Ishikawa (cell line): ENCODE measurements around the gene THAP3.

ENCODE experiments used
- CEBPB ChIP-seq: IDR thresholded peaks from 2 replicates; pipeline ENCODE4 v1.6.1; 2012
- CREB1 ChIP-seq: IDR thresholded peaks from 2 replicates; pipeline ENCODE4 v1.6.1; 2012; ENCODE audit warnings: low read depth
- EGR1 ChIP-seq: IDR thresholded peaks from 2 replicates; pipeline ENCODE4 v1.6.1; 2012
- EP300 ChIP-seq: IDR thresholded peaks from 2 replicates; pipeline ENCODE4 v1.6.1; 2012; ENCODE audit warnings: borderline replicate concordance
- FOXM1 ChIP-seq: IDR thresholded peaks from 2 replicates; pipeline ENCODE4 v1.6.1; 2012; ENCODE audit warnings: low read depth, borderline replicate concordance
- NFIC ChIP-seq: IDR thresholded peaks from 2 replicates; pipeline ENCODE4 v1.6.1; 2012
- RAD21 ChIP-seq: IDR thresholded peaks from 2 replicates; pipeline ENCODE4 v1.6.1; 2012; ENCODE audit warnings: low read depth
- REST ChIP-seq: IDR thresholded peaks from 2 replicates; pipeline ENCODE4 v1.6.1; 2012; ENCODE audit warnings: low read depth, mild to moderate bottlenecking
- TAF1 ChIP-seq: IDR thresholded peaks from 2 replicates; pipeline ENCODE4 v1.6.1; 2012; ENCODE audit warnings: low read depth, mild to moderate bottlenecking
- TCF12 ChIP-seq: IDR thresholded peaks from 2 replicates; pipeline ENCODE4 v1.6.1; 2012; ENCODE audit warnings: low read depth
- TEAD4 ChIP-seq: IDR thresholded peaks from 2 replicates; pipeline ENCODE4 v1.6.1; 2012
- USF1 ChIP-seq: IDR thresholded peaks from 2 replicates; pipeline ENCODE4 v1.6.1; 2012
- YY1 ChIP-seq: IDR thresholded peaks from 2 replicates; pipeline ENCODE4 v1.6.1; 2012; ENCODE audit warnings: low read depth
- ZBTB7A ChIP-seq: IDR thresholded peaks from 2 replicates; pipeline ENCODE4 v1.6.1; 2012; ENCODE audit warnings: low read depth
- TF ChIP-seq, protein P1 (sequence below): IDR thresholded peaks from 2 replicates; pipeline ENCODE4 v1.6.1; 2012

The THAP3 gene

DNA sequence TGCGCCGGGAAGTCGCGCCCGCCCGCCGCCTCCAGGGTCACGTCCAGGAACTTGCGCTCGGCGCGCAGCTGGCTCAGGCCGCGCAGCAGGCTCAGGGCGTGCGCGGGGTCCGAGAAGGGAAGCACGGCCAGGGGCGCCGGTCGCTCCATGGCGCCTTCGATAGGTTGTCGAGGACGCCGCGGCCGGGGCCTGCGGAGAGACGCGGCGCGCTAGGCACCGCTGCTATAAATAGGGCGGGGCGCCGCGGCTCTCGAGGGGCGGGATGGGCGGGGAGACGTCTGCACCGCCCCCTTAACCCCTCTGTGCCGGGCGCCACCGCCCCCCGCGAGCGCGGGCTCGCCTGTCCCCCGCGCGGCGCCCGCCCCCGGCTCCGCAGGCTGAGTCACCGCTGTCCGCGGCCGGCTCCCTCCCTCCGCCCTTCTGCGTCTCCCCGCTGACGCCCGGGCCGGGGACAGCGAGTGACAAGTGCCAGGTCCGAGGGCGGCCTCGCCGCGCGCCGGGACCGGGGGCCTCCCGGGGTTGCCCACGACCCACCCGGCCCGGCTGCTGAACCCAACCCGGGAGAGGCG is 21.9 kb upstream of the THAP3 start, which contains the start of gene KLHL21:
TSS of gene KLHL21 (minus strand) at position 201 of the 569 bp plus-strand sequence. CDS start at position 149, 52 bp downstream.
- TF ChIP-seq USF1: 0 out of 2 replicates have a peak, but pooled peaks have one; percentile 1
- peak; percentile 82 for TF ChIP-seq ZBTB7A
- peak; percentile 61 for TF ChIP-seq TAF1
- TF ChIP-seq TCF12: peak; percentile 32; the same call in 1 of the 2 replicates
- TF ChIP-seq FOXM1: no peak
- TF ChIP-seq EGR1: peak; percentile 66
- peak; percentile 59; the same call in 1 of the 2 replicates for TF ChIP-seq YY1
- TF ChIP-seq TEAD4: no peak; the same call in 1 of the 2 replicates
- TF ChIP-seq, protein P1, sequence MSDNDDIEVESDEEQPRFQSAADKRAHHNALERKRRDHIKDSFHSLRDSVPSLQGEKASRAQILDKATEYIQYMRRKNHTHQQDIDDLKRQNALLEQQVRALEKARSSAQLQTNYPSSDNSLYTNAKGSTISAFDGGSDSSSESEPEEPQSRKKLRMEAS: no peak

DNA sequence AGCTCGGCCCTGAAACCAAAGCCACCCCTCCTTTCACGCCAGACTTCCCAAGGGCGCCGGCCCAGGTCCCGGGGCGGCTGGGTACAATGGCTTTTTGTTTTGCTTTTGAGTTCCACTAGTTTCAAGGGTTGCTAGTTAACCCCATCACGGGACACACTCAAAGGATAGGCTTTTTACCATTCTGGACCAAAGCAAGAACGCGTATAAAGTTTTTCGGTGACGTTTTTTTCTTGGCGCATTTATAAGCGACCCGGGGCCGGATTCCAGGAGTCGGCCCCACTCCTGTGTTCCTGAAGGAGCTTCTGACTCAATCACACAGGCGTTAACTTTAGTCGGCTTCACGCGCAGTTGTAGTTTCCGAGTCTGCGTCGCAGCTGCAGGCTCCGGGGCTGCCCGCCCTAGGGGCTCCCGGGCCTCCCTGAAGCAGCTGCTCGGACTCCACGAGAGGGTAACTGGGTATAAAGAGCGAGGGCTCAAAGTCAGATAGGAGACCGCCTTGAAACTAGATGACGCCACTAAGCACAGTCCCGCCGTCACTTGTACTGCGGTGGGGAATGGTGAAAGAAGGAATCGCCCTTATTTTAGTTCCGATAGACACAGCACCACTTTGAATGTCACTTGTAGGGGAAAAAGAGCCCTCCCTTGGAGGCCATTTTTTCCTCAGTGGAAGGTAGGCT is 21.3 kb upstream of the THAP3 start:
- no peak for TF ChIP-seq EGR1
- TF ChIP-seq NFIC: no peak
- no peak for TF ChIP-seq USF1
- TF ChIP-seq YY1: no peak
- TF ChIP-seq ZBTB7A: no peak
- TF ChIP-seq REST: no peak
- no peak for TF ChIP-seq TEAD4
- no peak for TF ChIP-seq TAF1
- TF ChIP-seq, protein P1: no peak
- TF ChIP-seq EP300: no peak

- no peak for TF ChIP-seq ZBTB7A
- no peak for TF ChIP-seq FOXM1
- TF ChIP-seq EGR1: no peak
- TF ChIP-seq TAF1: no peak
- TF ChIP-seq YY1: no peak
- TF ChIP-seq EP300: no peak
- TF ChIP-seq TCF12: no peak
- TF ChIP-seq REST: no peak
- TF ChIP-seq, protein P1: no peak
- TF ChIP-seq TEAD4: no peak
These were observed 20.6 kb upstream of the THAP3 start for GRCh38 chr1:6603915-6604558.

DNA sequence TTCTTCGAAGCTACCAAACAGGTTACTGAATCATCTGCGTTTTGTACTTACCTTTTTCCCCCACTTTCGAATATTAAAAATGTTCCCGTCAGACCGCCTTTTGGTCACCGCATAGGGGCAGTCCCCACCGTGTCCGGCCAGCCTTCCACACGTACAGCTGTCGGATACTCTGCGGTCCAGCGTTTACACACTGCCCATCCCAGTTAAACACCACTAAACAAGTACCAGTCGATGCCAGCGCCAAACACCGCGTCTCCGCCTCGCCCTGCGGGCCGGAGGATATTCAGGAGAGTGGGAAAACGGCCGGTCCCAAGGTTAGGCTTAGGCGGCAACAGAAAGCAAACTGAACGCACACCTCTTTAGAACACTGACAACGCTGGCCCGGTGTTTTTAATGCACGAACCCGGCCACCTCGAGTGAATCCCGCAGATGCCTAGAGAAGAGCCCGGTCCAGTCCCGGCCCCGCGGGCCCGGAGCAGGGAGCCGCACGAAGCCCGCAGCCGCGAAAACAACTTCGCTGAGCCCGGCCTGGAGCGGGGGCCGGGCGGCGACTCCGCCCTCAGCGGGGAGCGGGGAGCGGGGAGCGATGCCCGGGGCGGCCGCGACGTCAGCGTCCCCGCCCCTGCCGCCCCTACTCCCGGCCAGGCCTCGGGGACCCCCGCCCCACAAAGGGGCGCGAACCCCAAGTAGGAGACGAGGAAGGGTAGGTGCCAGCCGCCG is 11.9 kb upstream of the THAP3 start:
- peak; percentile 44; the same call in 1 of the 2 replicates for TF ChIP-seq TAF1
- TF ChIP-seq TEAD4: no peak
- no peak for TF ChIP-seq YY1

DNA sequence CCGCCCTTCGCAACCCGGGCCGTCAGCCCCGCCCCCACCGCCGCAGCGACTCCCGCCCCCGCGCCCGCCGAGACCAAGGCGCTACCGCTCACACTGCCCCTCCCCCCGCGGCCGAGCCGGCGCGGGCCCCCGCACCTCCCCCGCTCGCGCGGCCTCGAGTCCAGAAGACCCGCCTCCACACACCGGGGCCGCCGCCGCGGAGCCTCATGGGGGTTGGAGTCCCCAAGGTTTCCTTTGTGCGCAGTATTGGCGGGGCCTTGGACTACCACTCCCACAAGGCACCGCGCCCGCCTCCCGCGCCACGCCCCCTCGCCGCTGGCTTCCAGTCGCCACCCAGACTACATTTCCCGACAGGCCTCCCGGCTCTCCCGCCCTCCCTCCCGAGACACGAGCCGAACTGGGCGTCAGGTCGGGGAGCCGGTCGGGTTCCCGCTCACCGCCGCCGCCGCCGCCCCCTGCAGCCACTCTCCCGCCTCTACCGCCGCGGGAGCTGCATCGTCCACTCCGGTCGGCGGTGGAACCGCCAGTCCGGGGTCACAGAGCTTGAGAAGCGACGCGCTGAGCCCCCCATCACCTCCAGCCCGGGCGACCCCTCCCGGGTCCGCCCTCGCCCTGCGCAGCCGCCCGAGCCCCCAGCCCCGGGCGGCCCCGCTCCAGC is 11.2 kb upstream of the THAP3 start, which contains the start of gene PHF13:
TSS of gene PHF13 (plus strand) at position 371 of the 658 bp plus-strand sequence. CDS start 336 bp downstream, outside the sequence.
- TF ChIP-seq, protein P1: peak; percentile 67
- no peak for TF ChIP-seq NFIC
- TF ChIP-seq CREB1: peak; percentile 41; the same call in 1 of the 2 replicates
- peak; percentile 77; the same call in 1 of the 2 replicates for TF ChIP-seq TCF12
- peak; percentile 53; the same call in 1 of the 2 replicates for TF ChIP-seq YY1
- TF ChIP-seq TAF1: peak; percentile 54; the same call in 1 of the 2 replicates
- TF ChIP-seq TEAD4: no peak
- peak; percentile 88 for TF ChIP-seq EGR1
- no peak for TF ChIP-seq FOXM1
- no peak for TF ChIP-seq RAD21
- TF ChIP-seq CEBPB: no peak
- TF ChIP-seq USF1: 0 out of 2 replicates have a peak, but pooled peaks have one; percentile 4
